WTC11 (cell line): ENCODE measurements around the gene PET117. TPM values are rescaled to one million over a fixed set of nuclear protein-coding genes. Genes with fewer than 3 reads are reported as not detected.
A peak's percentile ranks its signal among the peaks of the same experiment; 100 is the strongest.

ENCODE experiments used
- ATAC-seq: fragments of 200-7000 bp; cut with Tn5 transposase; 2 replicates; pipeline ENCODE4 v1.10.0; 2021; ENCODE audit warnings: mild to moderate bottlenecking, moderate library complexity
- CTCF ChIA-PET: fragments of 300-600 bp; sonication (Branson Sonifier 250); formaldehyde crosslinking; loops from one replicate; lab custom pipeline; 2021; ENCODE audit warnings: antibody characterized with exemption; lab: Charles Lee
- POLR2A ChIA-PET: fragments of 350-600 bp; sonication (Branson Sonifier 250); formaldehyde crosslinking; loops from one replicate; lab custom pipeline; 2021; ENCODE audit warnings: antibody characterized with exemption; lab: Charles Lee
- DNase-seq: peaks from one replicate; pipeline ENCODE4 v3.0.0; 2021; ENCODE audit warnings: low spot score
- H3K27ac Mint-ChIP-seq: 2 replicates; pipeline ENCODE4 v1.8.0; 2021; ENCODE audit warnings: mixed read lengths
- H3K27me3 Mint-ChIP-seq: 2 replicates; pipeline ENCODE4 v1.8.0; 2021; ENCODE audit warnings: low read depth, mild to moderate bottlenecking, moderate library complexity, mixed read lengths
- H3K36me3 Mint-ChIP-seq: 2 replicates; pipeline ENCODE4 v1.8.0; 2021; ENCODE audit warnings: mixed read lengths
- H3K4me1 Mint-ChIP-seq: 2 replicates; pipeline ENCODE4 v1.8.0; 2022; ENCODE audit warnings: mixed read lengths
- H3K4me3 Mint-ChIP-seq: 2 replicates; pipeline ENCODE4 v1.8.0; 2021; ENCODE audit warnings: mild to moderate bottlenecking, moderate library complexity, mixed read lengths
- H3K9me3 Mint-ChIP-seq: 2 replicates; pipeline ENCODE4 v1.8.0; 2021; ENCODE audit warnings: mixed read lengths
- ELF4 ChIP-seq: sonication (generic); formaldehyde crosslinking; IDR thresholded peaks from 2 replicates; pipeline ENCODE4 v1.8.1; 2022; ENCODE audit warnings: low read depth, mild to moderate bottlenecking, moderate library complexity, missing genetic modification reagents
- ESRRA ChIP-seq: sonication (generic); formaldehyde crosslinking; IDR thresholded peaks from 2 replicates; pipeline ENCODE4 v1.8.1; 2022; ENCODE audit warnings: mild to moderate bottlenecking, missing genetic modification reagents, borderline replicate concordance
- IRF2 ChIP-seq: sonication (generic); formaldehyde crosslinking; IDR thresholded peaks from 2 replicates; pipeline ENCODE4 v1.8.0; 2022; ENCODE audit warnings: low read depth, missing genetic modification reagents, borderline replicate concordance
- SMAD4 ChIP-seq: sonication (generic); formaldehyde crosslinking; IDR thresholded peaks from 2 replicates; pipeline ENCODE4 v1.8.0; 2022; ENCODE audit warnings: mild to moderate bottlenecking, missing genetic modification reagents
- TCF7 ChIP-seq: sonication (generic); formaldehyde crosslinking; IDR thresholded peaks from 2 replicates; pipeline ENCODE4 v1.8.0; 2022; ENCODE audit warnings: mild to moderate bottlenecking, low read depth, missing genetic modification reagents, moderate library complexity
- TEAD4 ChIP-seq: sonication (generic); formaldehyde crosslinking; IDR thresholded peaks from 2 replicates; pipeline ENCODE4 v1.8.0; 2022; ENCODE audit warnings: mild to moderate bottlenecking, missing genetic modification reagents
- ZNF263 ChIP-seq: sonication (generic); formaldehyde crosslinking; IDR thresholded peaks from 2 replicates; pipeline ENCODE4 v1.8.1; 2022; ENCODE audit warnings: low read depth, mild to moderate bottlenecking, moderate library complexity, missing genetic modification reagents
- ZNF423 ChIP-seq: fragments of 250-450 bp; sonication (Bioruptor Pico); IDR thresholded peaks from 2 replicates; pipeline ENCODE4 v2.1.2; 2022; ENCODE audit warnings: mild to moderate bottlenecking, moderate library complexity
- ZNF671 ChIP-seq: fragments of 250-450 bp; sonication (Bioruptor Pico); IDR thresholded peaks from 2 replicates; pipeline ENCODE4 v1.8.0; 2021; ENCODE audit warnings: mild to moderate bottlenecking
- total RNA-seq: library from RNA; stranded (reverse); gene quantifications from 3 replicates; pipeline ENCODE4 v1.2.3, GENCODE V29; 2021
- TF ChIP-seq, protein P1 (sequence below): sonication (generic); formaldehyde crosslinking; IDR thresholded peaks from 2 replicates; pipeline ENCODE4 v1.8.0; 2022; ENCODE audit warnings: mild to moderate bottlenecking, missing genetic modification reagents
- TF ChIP-seq, protein P2 (sequence below): sonication (generic); formaldehyde crosslinking; IDR thresholded peaks from 2 replicates; pipeline ENCODE4 v1.8.0; 2023; ENCODE audit warnings: missing genetic modification reagents, mild to moderate bottlenecking, borderline replicate concordance
- TF ChIP-seq, protein P3 (sequence below): fragments of 250-450 bp; sonication (Bioruptor Pico); IDR thresholded peaks from 2 replicates; pipeline ENCODE4 v1.9.0; 2021; ENCODE audit warnings: mild to moderate bottlenecking

PET117 gene
- total RNA-seq, 1 experiment from 2014 or later: 21.6 TPM

DNA sequence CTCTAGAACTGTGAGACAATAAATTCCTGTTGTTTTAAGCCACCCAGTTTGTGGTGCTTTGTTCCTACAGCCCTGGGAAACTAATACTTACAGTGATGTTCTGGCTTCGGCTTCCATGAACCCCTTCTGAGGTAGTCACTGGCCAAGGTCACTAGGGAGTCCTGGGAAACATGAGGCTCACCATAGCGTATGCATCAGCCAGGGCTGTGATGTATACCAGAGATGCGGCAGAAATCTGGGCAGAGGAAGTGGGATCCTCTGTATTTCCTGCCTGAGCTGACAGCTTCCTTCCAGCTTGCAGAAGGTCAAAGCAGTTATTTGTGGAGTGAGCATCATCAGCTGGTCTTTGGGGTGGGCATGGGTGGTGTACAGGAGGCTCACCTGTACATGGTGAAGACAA is 27.9 kb downstream of the PET117 start:
- no peak for DNase-seq
- H3K9me3 Mint-ChIP-seq: no peaks in the 10 kb centered on the region
- peaks cover 28% of the 10 kb centered on the region for H3K36me3 Mint-ChIP-seq
- H3K4me3 Mint-ChIP-seq: no peak overlapping the region
- no peaks in the 10 kb centered on the region for H3K27me3 Mint-ChIP-seq
- POLR2A ChIA-PET: no interaction called here
- H3K4me1 Mint-ChIP-seq: peaks cover 19% of the 10 kb centered on the region
- no peak for ATAC-seq
- TF ChIP-seq TCF7 (CRISPR knock-in tag): no peak
- TF ChIP-seq, protein P1, sequence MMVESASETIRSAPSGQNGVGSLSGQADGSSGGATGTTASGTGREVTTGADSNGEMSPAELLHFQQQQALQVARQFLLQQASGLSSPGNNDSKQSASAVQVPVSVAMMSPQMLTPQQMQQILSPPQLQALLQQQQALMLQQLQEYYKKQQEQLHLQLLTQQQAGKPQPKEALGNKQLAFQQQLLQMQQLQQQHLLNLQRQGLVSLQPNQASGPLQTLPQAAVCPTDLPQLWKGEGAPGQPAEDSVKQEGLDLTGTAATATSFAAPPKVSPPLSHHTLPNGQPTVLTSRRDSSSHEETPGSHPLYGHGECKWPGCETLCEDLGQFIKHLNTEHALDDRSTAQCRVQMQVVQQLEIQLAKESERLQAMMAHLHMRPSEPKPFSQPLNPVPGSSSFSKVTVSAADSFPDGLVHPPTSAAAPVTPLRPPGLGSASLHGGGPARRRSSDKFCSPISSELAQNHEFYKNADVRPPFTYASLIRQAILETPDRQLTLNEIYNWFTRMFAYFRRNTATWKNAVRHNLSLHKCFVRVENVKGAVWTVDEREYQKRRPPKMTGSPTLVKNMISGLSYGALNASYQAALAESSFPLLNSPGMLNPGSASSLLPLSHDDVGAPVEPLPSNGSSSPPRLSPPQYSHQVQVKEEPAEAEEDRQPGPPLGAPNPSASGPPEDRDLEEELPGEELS: no peak
- TF ChIP-seq, protein P2, sequence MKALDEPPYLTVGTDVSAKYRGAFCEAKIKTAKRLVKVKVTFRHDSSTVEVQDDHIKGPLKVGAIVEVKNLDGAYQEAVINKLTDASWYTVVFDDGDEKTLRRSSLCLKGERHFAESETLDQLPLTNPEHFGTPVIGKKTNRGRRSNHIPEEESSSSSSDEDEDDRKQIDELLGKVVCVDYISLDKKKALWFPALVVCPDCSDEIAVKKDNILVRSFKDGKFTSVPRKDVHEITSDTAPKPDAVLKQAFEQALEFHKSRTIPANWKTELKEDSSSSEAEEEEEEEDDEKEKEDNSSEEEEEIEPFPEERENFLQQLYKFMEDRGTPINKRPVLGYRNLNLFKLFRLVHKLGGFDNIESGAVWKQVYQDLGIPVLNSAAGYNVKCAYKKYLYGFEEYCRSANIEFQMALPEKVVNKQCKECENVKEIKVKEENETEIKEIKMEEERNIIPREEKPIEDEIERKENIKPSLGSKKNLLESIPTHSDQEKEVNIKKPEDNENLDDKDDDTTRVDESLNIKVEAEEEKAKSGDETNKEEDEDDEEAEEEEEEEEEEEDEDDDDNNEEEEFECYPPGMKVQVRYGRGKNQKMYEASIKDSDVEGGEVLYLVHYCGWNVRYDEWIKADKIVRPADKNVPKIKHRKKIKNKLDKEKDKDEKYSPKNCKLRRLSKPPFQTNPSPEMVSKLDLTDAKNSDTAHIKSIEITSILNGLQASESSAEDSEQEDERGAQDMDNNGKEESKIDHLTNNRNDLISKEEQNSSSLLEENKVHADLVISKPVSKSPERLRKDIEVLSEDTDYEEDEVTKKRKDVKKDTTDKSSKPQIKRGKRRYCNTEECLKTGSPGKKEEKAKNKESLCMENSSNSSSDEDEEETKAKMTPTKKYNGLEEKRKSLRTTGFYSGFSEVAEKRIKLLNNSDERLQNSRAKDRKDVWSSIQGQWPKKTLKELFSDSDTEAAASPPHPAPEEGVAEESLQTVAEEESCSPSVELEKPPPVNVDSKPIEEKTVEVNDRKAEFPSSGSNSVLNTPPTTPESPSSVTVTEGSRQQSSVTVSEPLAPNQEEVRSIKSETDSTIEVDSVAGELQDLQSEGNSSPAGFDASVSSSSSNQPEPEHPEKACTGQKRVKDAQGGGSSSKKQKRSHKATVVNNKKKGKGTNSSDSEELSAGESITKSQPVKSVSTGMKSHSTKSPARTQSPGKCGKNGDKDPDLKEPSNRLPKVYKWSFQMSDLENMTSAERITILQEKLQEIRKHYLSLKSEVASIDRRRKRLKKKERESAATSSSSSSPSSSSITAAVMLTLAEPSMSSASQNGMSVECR: no peak
- TF ChIP-seq, all 79 proteins: peak for 0
- peak overlapping the region; percentile 80 for H3K27ac Mint-ChIP-seq
- CTCF ChIA-PET: no interaction called here

DNA sequence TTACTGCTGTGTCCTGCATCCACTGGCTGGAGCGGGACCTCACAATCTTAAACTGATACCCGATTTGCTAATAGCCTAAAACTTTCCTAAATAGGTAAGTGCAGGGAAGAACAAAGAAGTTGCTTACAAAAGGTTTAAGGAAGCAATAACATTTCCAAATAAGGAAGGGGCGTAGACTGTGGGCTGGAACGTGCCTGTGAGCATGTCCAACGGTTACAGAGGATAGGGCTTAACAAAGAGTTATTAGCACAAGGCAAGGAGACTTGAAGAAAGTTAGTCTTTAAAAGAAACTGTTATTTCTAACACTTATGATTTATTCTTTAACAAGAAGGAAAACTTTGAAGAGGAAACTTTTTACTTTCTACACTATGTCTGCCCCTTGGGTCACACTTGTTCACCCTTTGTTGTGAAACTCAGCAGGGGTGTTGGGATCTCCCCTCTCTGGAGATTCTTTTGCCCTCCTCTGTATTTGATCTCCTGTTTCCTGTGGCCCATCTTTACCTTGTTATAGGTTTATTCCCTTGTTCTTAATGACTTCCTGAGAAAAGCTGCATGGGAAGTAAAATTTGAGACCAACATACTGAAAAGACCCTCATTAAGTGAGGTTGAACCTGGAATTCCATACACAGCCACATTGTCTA is 28.7 kb downstream of the PET117 start:
- Mint-ChIP-seq H3K4me3 (no peak overlapping the region), H3K4me1 (peaks cover 19% of the 10 kb centered on the region), H3K9me3 (no peaks in the 10 kb centered on the region), H3K27ac (peak overlapping the region; percentile 84), H3K27me3 (no peaks in the 10 kb centered on the region), H3K36me3 (peaks cover 35% of the 10 kb centered on the region)
- ATAC-seq: peak; percentile 52
- TF ChIP-seq ZNF423 (CRISPR knock-in tag) (0 out of 2 replicates have a peak, but pooled peaks have one; percentile 19), ZNF671 (CRISPR knock-in tag) (no peak), ZNF263 (CRISPR knock-in tag) (no peak), IRF2 (CRISPR knock-in tag) (no peak)
- DNase-seq: no peak
- POLR2A ChIA-PET: no interaction called here
- CTCF ChIA-PET: interaction anchor here (1.6 kb wide), 1 partner anchor 10 kb away, joined by 6 read pairs; no protein-coding TSS in a partner anchor

DNA sequence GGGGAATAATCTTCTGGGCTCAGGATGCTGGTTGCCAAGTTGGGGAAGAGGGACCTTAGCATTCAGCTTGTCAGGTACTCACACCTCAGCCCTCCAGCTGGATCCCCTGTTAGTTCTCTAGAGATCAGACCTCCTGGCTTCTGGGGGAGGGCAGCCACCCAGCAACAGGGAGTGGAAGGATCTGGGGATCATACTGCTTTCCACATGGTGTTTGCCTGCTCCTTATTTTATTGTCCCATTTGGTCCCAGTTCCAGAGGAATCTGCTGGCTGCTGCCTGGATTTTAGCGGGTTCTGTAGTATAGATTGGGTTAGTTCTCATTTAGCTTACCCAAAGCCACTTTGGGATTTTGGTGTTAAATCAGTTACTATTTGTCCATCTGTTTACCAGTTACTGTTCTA is 29.3 kb downstream of the PET117 start:
- H3K4me1 Mint-ChIP-seq: peaks cover 19% of the 10 kb centered on the region

More for the DNA sequence above, 29.3 kb downstream of the PET117 start:
- ChIA-PET CTCF (interaction anchor here (1.6 kb wide), 1 partner anchor 9 kb away, joined by 6 read pairs; no protein-coding TSS in a partner anchor), POLR2A (no interaction called here)
- no peak overlapping the region for H3K4me3 Mint-ChIP-seq
- TF ChIP-seq IRF2 (CRISPR knock-in tag) (no peak), ESRRA (CRISPR knock-in tag) (no peak), ELF4 (CRISPR knock-in tag) (no peak), SMAD4 (no peak), TEAD4 (CRISPR knock-in tag) (no peak)
- TF ChIP-seq, protein P2: no peak
- TF ChIP-seq, protein P3, sequence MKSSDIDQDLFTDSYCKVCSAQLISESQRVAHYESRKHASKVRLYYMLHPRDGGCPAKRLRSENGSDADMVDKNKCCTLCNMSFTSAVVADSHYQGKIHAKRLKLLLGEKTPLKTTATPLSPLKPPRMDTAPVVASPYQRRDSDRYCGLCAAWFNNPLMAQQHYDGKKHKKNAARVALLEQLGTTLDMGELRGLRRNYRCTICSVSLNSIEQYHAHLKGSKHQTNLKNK (CRISPR knock-in tag): no peak
- DNase-seq: no peak
- no peak; the same call in 1 of the 2 replicates for ATAC-seq
- H3K9me3 Mint-ChIP-seq: no peaks in the 10 kb centered on the region
- peaks cover 35% of the 10 kb centered on the region for H3K36me3 Mint-ChIP-seq
- no peaks in the 10 kb centered on the region for H3K27me3 Mint-ChIP-seq
- H3K27ac Mint-ChIP-seq: peak overlapping the region; percentile 84
